SK-MEL-5 (cell line): Measurements from ENCODE around the gene CXXC5. TPM values are rescaled to one million over a fixed set of nuclear protein-coding genes. Genes with fewer than 3 reads are reported as not detected.

Source experiments
- small RNA-seq, 2 experiments: library from RNA; depleted of rRNA; stranded (forward); fragments of <200 nt; gene quantifications; one replicate each; pipeline ENCODE3, GENCODE V24; 2014
- total RNA-seq: library from RNA; depleted of rRNA; stranded (reverse); fragments of >200 nt; shearing (Covaris generic); gene quantifications from 2 replicates; pipeline ENCODE4 v1.2.3, GENCODE V29; 2014; rRNA removed

The CXXC5 gene
- total RNA-seq, 1 experiment from 2014 or later = 16.6 TPM

Small RNAs within 50 kb of the gene (small RNA-seq; reads per million reads assigned to genes)
- 0 reads per million in 2 experiments for gene RNU6-236P

Other genes starting within 250 kb of the CXXC5 start
- 9.7 and 13.3 TPM in 2 replicates for gene SPATA24, start 244.3 kb upstream of the CXXC5 start, total RNA-seq
- 6.0 and 9.0 TPM in 2 replicates for gene DNAJC18, start 208.8 kb upstream of the CXXC5 start, total RNA-seq
- not detected in 2 replicates for gene ECSCR, start 185.6 kb upstream of the CXXC5 start, total RNA-seq
- not detected in 2 replicates for gene SMIM33, start 177.3 kb upstream of the CXXC5 start, total RNA-seq
- 0.29 and 1.0 TPM in 2 replicates for gene STING1, start 165.6 kb upstream of the CXXC5 start, total RNA-seq
- gene UBE2D2, start 87.0 kb upstream of the CXXC5 start, total RNA-seq = 57.4 and 70.7 TPM in 2 replicates
- gene PSD2, start 147.5 kb downstream of the CXXC5 start, total RNA-seq = 0.08 TPM in 2 replicates